ENCODE measurements around the gene GPR158.

GRCh38 chr10:25436431-25436830 lies 261.6 kb downstream of the GPR158 start:
- no peak for TF ChIP-seq POLR2AphosphoS5 (IDR thresholded peaks at IDR 0.05; ENCODE audit: low read depth, low read length)
- TF ChIP-seq POLR2A (IDR thresholded peaks at IDR 0.05; ENCODE audit: low read depth, low read length): no peak
- TF ChIP-seq TAF1 (IDR thresholded peaks at IDR 0.05; ENCODE audit: low read depth, low read length): no peak
- no peak for TF ChIP-seq SPI1 (IDR thresholded peaks at IDR 0.05; ENCODE audit: low read depth, low read length)
